Muscle layer of colon (tissue), 2 donors: Measurements from ENCODE around the gene FNBP1.

Experiments
- H3K27ac ChIP-seq: one replicate; pipeline ENCODE4 v1.7.0; 2013; ENCODE audit warnings: low read depth, mild to moderate bottlenecking, low read length, moderate library complexity
- H3K27me3 ChIP-seq, 2 donors: one replicate each; pipeline ENCODE4 v1.7.0; 2013; ENCODE audit warnings: low read length in 2 of 2, mild to moderate bottlenecking in 2 of 2; ENCODE audit not compliant: insufficient read depth in 2 of 2, control insufficient read depth in 1 of 2
- H3K36me3 ChIP-seq: one replicate; pipeline ENCODE4 v1.7.0; 2013; ENCODE audit warnings: mild to moderate bottlenecking, low read length; ENCODE audit not compliant: insufficient read depth
- H3K4me1 ChIP-seq: one replicate; pipeline ENCODE4 v1.7.0; 2013; ENCODE audit warnings: mild to moderate bottlenecking, low read length; ENCODE audit not compliant: insufficient read depth
- H3K4me3 ChIP-seq, 2 donors: one replicate each; pipeline ENCODE4 v1.7.0; 2013; ENCODE audit warnings: low read length in 2 of 2, low read depth in 1 of 2, mild to moderate bottlenecking in 1 of 2, moderate library complexity in 1 of 2
- H3K9ac ChIP-seq: one replicate; pipeline ENCODE4 v1.7.0; 2013; ENCODE audit warnings: low read length
- H3K9me3 ChIP-seq: one replicate; pipeline ENCODE4 v1.7.0; 2013; ENCODE audit warnings: mild to moderate bottlenecking, low read length
- donor health status: abdominal sarcoma.
- donor health status: Adenocarcinoma of cecum.

FNBP1 gene

DNA sequence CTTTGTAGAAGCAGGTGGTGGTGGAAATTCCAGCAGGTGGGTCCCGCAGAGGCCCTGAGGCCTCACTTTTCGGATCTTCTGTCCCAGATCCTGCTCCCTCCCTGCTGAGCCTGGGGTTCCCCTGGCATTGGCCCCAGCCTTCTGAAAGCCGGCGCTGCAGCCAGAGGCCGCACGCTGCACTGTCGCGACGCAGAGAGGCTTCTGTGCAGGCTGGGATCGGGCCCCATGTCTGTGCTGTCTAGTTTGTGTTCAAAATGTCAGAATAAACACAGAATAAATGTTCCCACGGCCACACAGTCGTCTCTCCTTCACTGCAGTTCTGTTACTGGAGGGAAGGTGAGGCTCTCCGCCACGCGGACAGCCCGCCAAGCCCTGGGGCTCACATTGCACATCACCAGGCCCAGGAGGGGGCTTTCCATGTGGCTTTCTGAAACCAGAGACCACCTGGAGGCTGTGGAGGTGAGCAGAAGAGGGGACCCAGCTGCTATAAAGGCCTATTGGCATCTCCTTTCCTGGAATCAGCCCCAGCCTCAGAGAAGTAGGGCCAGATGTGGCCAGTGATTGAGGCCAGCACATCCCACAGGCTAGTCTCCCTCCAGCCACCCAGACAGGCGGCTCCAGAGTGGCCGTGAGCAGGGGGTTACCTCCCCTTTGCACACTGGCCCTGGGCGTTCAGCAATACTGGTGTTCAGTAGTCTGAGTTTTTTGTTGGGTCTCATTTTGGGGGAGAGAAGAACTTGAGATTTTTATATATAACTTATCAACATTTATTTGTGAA, 161.3 kb downstream of the FNBP1 start:
- H3K9ac ChIP-seq, result no peak overlapping the region
- H3K36me3 ChIP-seq, result peaks cover 20% of the 10 kb centered on the region
- no peaks in the 10 kb centered on the region for H3K9me3 ChIP-seq
- H3K4me3 ChIP-seq, result no peak overlapping the region
- H3K27me3 ChIP-seq, result no peaks in the 10 kb centered on the region
- peak overlapping the region; percentile 12 for H3K27ac ChIP-seq
- H3K4me1 ChIP-seq, result peaks cover 42% of the 10 kb centered on the region

DNA sequence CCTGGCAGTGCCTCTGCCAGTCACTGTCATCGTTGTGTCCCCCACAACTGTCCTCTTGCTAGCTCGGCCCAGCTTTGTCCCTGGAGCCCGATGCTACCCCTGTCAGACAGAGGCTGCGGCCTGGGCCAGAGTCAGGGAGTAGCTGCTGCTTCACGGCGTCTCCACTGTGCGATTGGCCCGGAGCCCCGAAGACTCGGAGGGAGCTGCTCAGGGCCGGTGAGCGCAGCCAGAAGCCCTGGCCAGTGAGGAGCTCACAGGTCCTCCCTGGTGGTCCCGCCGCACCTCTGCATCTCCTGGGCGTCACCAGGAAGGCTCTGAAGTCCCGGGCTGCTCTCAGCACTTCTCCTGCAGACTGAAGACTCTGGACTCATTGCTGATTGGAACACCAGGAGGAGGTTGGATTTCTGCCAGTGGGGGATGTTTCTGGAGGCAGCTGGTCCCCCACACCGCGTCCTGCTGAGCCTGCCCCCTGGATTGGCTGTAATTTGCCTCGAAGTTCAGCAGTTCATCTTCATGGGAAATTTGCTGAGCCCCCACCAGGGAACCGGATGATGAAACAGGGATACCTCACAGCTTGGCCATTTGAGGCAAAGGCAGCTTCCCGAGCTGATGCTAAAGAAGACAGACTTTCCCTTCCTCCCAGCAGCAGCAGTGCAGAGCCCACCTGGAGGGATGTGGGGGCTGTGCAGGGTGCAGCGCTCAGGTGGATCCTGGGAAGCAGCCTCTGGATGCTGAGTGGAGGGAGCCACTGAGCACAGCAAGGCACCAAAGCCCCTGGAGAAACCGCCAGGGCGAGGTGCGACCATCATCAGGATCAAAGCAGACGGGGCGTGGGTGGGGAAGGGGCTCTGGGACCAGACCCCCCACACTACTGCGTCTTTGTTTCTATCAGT, 162.1 kb downstream of the FNBP1 start:
- H3K4me3 ChIP-seq, result no peak overlapping the region
- H3K4me1 ChIP-seq, result peaks cover 34% of the 10 kb centered on the region
- H3K9me3 ChIP-seq, result no peaks in the 10 kb centered on the region
- H3K36me3 ChIP-seq, result peaks cover 25% of the 10 kb centered on the region
- no peak overlapping the region for H3K9ac ChIP-seq
- H3K27ac ChIP-seq, result peak overlapping the region; percentile 12
- no peaks in the 10 kb centered on the region for H3K27me3 ChIP-seq

DNA sequence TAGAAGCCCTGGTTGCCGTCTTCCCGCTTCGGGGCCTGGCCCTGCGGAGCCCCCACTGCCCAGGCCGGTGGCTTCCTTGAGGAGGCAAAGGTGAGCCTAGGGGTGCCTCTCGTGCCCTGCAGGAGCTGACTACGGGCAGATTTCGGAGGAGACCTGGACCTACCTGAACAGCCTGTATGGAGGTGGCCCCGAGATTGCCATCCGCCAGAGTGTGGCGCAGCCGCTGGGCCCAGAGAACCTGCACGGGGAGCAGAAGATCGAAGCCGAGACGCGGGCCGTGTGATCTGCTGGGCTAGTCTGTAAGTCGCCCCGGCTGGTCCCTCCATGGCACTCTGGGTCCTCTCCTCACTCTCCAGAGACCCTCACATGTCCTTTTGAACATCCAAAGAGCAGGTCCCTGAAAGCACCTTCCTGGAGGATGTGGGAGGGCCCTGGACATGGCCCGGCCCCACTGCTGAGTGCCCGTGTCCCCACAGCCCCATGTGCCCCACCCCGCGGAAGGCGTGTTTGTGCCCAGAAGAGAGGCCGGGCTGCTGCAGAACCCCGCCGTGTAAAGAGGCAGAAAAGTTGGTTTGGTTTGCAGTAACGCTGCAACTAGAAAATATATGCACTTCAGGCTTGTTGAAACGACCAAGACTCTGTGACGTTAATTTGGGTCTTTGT, 162.9 kb downstream of the FNBP1 start:
- H3K4me1 ChIP-seq, result peaks cover 29% of the 10 kb centered on the region
- H3K36me3 ChIP-seq, result peaks cover 33% of the 10 kb centered on the region
- H3K27ac ChIP-seq, result no peak overlapping the region
- no peaks in the 10 kb centered on the region for H3K9me3 ChIP-seq
- no peak overlapping the region for H3K4me3 ChIP-seq
- no peaks in the 10 kb centered on the region for H3K27me3 ChIP-seq
- H3K9ac ChIP-seq, result no peak overlapping the region

- Histone ChIP-seq H3K27me3 (no peaks in the 10 kb centered on the region), H3K4me1 (peaks cover 20% of the 10 kb centered on the region), H3K27ac (no peak overlapping the region), H3K36me3 (peaks cover 42% of the 10 kb centered on the region), H3K9ac (no peak overlapping the region), H3K4me3 (no peak overlapping the region), H3K9me3 (no peaks in the 10 kb centered on the region)
Observed at GRCh38 chr9:129879103-129879699, 163.8 kb downstream of the FNBP1 start.

DNA sequence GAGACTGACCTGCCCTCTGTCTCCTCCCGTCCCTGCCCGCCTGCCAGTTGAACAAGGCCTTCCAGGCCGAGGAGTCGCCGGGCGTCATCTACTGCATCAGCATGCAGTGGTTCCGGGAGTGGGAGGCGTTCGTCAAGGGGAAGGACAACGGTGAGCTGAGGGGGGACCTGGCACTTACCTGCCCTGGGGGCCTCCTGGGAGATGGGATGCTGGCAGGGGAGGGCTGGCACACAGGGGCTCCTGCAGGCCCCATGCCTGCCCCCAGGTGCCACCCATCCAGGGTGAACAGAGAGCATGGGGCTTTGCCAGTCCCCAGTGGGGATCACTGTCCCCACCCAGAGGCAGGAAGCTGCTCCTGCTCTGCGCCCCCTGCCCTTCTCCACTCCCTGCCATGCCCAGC, 164.7 kb downstream of the FNBP1 start:
- Histone ChIP-seq H3K36me3 (peaks cover 51% of the 10 kb centered on the region), H3K4me3 (no peak overlapping the region), H3K9me3 (no peaks in the 10 kb centered on the region), H3K4me1 (peaks cover 14% of the 10 kb centered on the region), H3K27me3 (no peaks in the 10 kb centered on the region), H3K27ac (no peak overlapping the region), H3K9ac (no peak overlapping the region)

DNA sequence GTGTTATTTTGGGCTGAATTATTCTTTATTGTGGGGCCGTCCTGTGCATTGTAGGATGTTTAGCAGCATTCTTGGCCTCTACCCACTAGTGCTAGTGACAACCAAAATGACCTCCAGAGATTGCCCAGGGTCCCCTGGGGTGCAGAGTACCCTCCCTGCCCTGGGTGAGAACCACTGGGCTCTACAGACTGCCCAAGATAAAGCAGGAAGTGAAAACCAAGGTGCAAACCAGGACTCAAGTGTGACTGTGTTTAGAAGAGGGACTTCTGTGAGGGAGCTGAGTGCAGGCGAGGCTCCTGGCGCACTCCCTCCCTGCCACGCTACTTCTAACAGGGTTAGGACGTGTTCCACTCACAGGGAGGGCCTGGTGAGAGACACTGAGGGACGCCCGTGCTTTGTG, 166.2 kb downstream of the FNBP1 start:
- Histone ChIP-seq H3K9me3 (no peaks in the 10 kb centered on the region), H3K4me1 (peaks cover 14% of the 10 kb centered on the region), H3K27ac (no peak overlapping the region), H3K9ac (no peak overlapping the region), H3K27me3 (no peaks in the 10 kb centered on the region), H3K4me3 (no peak overlapping the region), H3K36me3 (peaks cover 52% of the 10 kb centered on the region)

GRCh38 chr9:129875687-129876395, 167.1 kb downstream of the FNBP1 start:
- H3K27ac ChIP-seq, result no peak overlapping the region
- H3K9me3 ChIP-seq, result no peaks in the 10 kb centered on the region
- H3K36me3 ChIP-seq, result peaks cover 43% of the 10 kb centered on the region

DNA sequence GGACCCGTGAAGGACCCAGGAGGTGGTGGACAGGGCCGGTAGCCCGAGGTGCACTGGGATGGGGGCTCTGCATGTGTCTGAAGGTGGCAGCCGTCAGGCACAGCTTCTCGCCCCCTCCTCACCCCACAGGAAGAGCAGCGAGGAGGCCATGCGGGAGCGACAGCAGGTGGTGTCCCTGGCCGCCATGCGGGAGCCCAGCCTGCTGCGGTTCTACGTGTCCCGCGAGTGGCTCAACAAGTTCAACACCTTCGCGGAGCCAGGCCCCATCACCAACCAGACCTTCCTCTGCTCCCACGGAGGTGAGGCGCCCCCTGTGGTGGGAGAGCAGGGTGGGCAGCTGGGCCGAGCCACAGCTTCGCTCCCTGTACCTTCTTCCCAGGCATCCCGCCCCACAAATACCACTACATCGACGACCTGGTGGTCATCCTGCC, 167.8 kb downstream of the FNBP1 start:
- H3K27ac ChIP-seq, result no peak overlapping the region
- H3K9ac ChIP-seq, result no peak overlapping the region
- H3K27me3 ChIP-seq, result no peaks in the 10 kb centered on the region
- peaks cover 2% of the 10 kb centered on the region for H3K4me1 ChIP-seq
- no peak overlapping the region for H3K4me3 ChIP-seq
- H3K9me3 ChIP-seq, result no peaks in the 10 kb centered on the region
- peaks cover 40% of the 10 kb centered on the region for H3K36me3 ChIP-seq

More at GRCh38 chr9:129875687-129876395, 167.1 kb downstream of the FNBP1 start:
- no peaks in the 10 kb centered on the region for H3K27me3 ChIP-seq
- no peak overlapping the region for H3K4me3 ChIP-seq
- no peak overlapping the region for H3K9ac ChIP-seq
- H3K4me1 ChIP-seq, result peaks cover 9% of the 10 kb centered on the region

DNA sequence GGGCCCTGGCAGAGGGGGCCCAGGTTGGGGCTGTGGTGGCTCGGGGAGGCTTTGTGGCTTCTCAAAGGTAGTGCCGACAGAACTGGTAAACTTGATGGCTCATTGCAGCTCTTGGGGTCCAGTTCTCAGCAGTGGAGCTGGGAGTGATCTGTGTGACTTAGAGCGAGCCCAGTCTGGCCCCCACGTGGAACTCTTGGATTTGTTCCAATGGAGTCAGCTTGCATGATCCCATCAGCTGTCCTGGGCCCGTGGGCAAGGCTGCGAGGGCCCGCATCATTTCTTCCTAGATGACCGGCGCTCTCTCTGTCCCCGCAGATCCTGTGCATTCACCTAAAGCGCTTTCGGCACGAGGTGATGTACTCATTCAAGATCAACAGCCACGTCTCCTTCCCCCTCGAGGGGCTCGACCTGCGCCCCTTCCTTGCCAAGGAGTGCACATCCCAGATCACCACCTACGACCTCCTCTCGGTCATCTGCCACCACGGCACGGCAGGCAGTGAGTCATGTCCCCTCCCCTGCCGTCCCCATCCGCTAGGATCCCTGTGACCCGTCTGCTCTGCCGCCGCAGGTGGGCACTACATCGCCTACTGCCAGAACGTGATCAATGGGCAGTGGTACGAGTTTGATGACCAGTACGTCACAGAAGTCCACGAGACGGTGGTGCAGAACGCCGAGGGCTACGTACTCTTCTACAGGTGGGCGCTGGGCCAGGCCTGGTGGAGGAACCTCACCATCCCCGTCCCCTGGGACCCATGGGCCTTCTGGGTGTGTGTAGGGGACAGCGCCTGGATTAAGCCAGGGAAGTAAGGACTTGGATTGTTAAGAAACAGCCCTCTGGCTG, 168.5 kb downstream of the FNBP1 start:
- no peaks in the 10 kb centered on the region for H3K4me1 ChIP-seq
- H3K9me3 ChIP-seq, result no peaks in the 10 kb centered on the region
- no peak overlapping the region for H3K9ac ChIP-seq
- H3K27ac ChIP-seq, result no peak overlapping the region
- H3K27me3 ChIP-seq, result no peaks in the 10 kb centered on the region
- no peak overlapping the region for H3K4me3 ChIP-seq
- peaks cover 40% of the 10 kb centered on the region for H3K36me3 ChIP-seq

GRCh38 chr9:129873563-129874190, 169.3 kb downstream of the FNBP1 start:
- H3K27ac ChIP-seq, result no peak overlapping the region
- no peaks in the 10 kb centered on the region for H3K4me1 ChIP-seq
- H3K9me3 ChIP-seq, result no peaks in the 10 kb centered on the region
- H3K27me3 ChIP-seq, result no peaks in the 10 kb centered on the region
- H3K4me3 ChIP-seq, result no peak overlapping the region
- H3K36me3 ChIP-seq, result peaks cover 40% of the 10 kb centered on the region
- H3K9ac ChIP-seq, result no peak overlapping the region
